K562 treated with DMSO at 1 percent for 4 hours (cell line): Measurements from ENCODE around the gene LONP2. TPM values are rescaled to one million over a fixed set of nuclear protein-coding genes. Genes with fewer than 3 reads are reported as not detected.

ENCODE experiments used
- total RNA-seq: library from RNA; unstranded; fragments of 300-600 nt; gene quantifications from 2 replicates; pipeline ENCODE4 v1.2.3, GENCODE V29; 2022; ENCODE audit not compliant: insufficient read depth

Gene LONP2, protein sequence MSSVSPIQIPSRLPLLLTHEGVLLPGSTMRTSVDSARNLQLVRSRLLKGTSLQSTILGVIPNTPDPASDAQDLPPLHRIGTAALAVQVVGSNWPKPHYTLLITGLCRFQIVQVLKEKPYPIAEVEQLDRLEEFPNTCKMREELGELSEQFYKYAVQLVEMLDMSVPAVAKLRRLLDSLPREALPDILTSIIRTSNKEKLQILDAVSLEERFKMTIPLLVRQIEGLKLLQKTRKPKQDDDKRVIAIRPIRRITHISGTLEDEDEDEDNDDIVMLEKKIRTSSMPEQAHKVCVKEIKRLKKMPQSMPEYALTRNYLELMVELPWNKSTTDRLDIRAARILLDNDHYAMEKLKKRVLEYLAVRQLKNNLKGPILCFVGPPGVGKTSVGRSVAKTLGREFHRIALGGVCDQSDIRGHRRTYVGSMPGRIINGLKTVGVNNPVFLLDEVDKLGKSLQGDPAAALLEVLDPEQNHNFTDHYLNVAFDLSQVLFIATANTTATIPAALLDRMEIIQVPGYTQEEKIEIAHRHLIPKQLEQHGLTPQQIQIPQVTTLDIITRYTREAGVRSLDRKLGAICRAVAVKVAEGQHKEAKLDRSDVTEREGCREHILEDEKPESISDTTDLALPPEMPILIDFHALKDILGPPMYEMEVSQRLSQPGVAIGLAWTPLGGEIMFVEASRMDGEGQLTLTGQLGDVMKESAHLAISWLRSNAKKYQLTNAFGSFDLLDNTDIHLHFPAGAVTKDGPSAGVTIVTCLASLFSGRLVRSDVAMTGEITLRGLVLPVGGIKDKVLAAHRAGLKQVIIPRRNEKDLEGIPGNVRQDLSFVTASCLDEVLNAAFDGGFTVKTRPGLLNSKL
- total RNA-seq, result 12.4 and 14.7 TPM in 2 replicates

DNA sequence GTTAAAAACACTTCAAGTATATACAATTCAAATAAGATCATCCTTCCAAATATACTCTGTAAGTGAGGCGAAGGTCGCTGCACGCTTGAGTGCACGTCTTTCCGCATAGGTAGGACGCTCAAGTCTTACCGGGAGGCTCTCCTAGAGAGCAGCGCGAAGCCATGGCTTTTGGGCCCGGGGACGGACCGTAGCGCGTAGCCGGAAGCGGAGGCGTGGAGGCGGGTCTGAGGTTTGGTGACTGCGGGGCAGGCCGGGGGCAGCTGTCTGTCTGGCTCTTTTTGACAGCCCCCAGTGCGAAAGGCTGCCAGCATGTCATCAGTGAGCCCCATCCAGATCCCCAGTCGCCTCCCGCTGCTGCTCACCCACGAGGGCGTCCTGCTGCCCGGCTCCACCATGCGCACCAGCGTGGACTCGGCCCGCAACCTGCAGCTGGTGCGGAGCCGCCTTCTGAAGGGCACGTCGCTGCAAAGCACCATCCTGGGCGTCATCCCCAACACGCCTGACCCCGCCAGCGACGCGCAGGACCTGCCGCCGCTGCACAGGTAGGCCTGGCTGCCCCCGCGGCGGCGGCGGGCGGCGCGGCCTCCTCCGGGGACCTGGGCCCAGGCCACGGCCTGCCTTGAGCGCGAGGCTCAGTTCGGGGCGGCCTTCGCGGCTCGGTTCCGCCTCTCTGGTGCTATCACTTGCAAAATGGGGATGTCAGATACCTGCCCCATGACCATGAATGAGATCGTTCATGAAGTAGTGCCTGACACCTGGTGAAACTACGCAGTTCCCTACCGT lies at the start of gene LONP2:
Gene LONP2 (plus strand): TSS at position 221 of the 783 bp plus-strand sequence. CDS start 89 bp downstream, at position 310.

DNA sequence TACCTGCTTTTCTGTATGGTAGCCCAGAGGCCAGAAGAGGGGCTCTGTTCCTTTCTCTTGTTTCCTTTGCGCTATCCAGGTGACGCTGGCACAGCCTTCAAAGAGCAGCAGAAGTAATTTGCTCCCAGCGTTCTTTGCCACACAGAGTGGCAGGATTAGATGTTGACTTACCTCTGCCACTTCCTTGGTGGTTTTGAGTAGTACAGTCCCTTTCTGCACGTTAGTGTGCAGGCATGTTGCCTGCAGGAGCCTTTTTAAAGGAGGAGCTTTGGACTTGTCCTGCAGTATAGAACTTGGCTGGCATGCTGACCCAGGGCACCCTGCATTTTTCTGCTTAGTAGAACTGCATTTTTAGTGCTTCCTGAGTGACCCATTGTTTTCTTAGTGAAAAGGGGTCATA lies 3.2 kb downstream of the LONP2 start, which contains the start of gene ABCC11:
Gene ABCC11 (minus strand): TSS at position 229 of the 400 bp plus-strand sequence. CDS start 15,618 bp downstream, outside the sequence.

DNA sequence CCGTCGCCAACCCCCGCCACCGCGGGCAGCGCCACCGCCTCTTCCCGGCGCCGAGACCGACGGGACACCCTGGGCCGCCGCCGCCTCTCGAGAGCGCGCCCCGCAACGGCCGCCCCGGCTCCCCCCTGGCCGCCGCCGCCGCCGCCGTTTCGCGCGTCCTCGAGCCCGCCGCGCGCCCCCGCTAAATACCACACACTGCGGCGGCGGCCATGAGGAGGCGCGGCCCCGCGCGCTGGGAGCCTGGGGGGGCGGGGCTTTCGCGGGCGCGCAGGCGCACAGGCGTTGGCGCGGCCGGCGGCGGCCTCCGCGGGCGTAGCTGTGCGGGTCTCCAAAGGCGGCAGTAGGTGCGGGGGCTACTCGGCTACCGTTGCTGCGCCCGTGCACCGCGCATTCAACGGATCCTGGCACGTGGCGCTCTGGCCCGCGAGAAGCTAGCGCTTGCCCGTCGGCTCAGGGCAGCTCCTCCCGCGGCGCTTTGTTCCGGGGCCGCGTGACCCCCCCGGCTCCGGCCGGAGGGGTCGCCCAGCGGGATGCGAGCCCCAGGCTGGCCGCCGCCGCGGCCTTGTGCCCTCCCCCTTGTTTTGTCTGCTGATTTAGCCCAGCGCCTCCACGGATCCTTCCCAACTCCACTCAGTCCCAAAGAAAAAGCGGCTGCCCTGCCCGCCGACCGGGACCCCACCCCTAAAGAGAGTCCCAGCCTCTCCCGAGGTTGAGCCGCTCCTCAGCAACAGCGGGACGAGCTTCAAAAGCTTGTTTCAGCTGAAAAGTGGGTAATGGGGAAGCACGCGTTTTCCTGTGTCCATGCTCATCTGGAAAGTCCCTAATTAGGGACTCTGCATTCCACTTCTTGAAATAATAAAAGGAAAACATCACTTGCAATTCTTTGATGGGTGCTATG lies 141.4 kb downstream of the LONP2 start, which contains the start of gene SIAH1:
Gene SIAH1 (minus strand): TSS at position 161 of the 898 bp plus-strand sequence. CDS start 22,985 bp downstream, outside the sequence.

Other genes starting within 250 kb of the LONP2 start
- gene ABCC12, start 88.3 kb upstream of the LONP2 start, total RNA-seq, result not detected in 2 replicates
- gene ABCC11, start 3.2 kb downstream of the LONP2 start, total RNA-seq, result 0.74 TPM in 1 of 2 replicates, not detected in the other
- gene SIAH1, start 141.1 kb downstream of the LONP2 start, total RNA-seq, result 11.8 and 12.2 TPM in 2 replicates